ENCODE measurements around the gene SMIM36. TPM values are rescaled to one million over a fixed set of nuclear protein-coding genes. Genes with fewer than 3 reads are reported as not detected.
"Not testable (repeated sequence)": the region's sequence is repeated elsewhere in the genome, so short reads cannot be mapped to it uniquely, and the experiment has no call there.

SMIM36 gene
- total RNA-seq, 1 donor from 2014 or later, result not detected

DNA sequence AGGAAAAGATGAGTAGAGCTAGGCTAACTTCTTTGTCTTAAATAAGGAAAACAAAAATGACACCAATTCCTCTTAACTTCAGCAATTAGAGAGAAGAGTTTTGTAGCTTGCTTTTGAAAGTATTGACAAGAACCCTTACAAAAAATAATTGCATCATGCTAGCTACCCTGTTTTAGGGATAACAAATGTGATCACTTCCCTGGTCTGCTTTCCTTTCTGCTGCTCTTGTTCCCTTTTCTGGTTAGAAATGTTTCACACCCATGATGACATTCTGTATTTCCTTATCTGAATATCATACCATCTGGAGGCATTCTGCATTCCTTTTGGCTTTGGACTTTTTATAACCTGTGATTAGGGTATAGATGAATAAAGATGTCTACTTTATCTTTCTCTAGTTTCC lies 9.9 kb upstream of the SMIM36 start:
- no peak overlapping the region for H3K4me3 Mint-ChIP-seq (ENCODE audit: unreplicated experiment)
- peaks cover 21% of the 10 kb centered on the region for H3K27me3 Mint-ChIP-seq (ENCODE audit: low read depth)
- no peaks in the 10 kb centered on the region for H3K4me1 Mint-ChIP-seq (ENCODE audit: low read depth)
- DNase-seq (ENCODE audit: low spot score), result no peak
- H3K27ac Mint-ChIP-seq (ENCODE audit: unreplicated experiment), result no peak overlapping the region
- H3K9me3 Mint-ChIP-seq (ENCODE audit: low read depth), result no peaks in the 10 kb centered on the region
- H3K36me3 Mint-ChIP-seq (ENCODE audit: low read depth), result no peaks in the 10 kb centered on the region
- TF ChIP-seq CTCF (IDR thresholded peaks at IDR 0.05), result no peak

GRCh38 chr17:55520402-55520801 lies 9.2 kb upstream of the SMIM36 start:
- no peak for DNase-seq (ENCODE audit: low spot score)
- H3K4me3 Mint-ChIP-seq (ENCODE audit: unreplicated experiment), result no peak overlapping the region
- H3K36me3 Mint-ChIP-seq (ENCODE audit: low read depth), result no peaks in the 10 kb centered on the region
- no peak overlapping the region for H3K27ac Mint-ChIP-seq (ENCODE audit: unreplicated experiment)
- H3K27me3 Mint-ChIP-seq (ENCODE audit: low read depth), result peaks cover 22% of the 10 kb centered on the region
- H3K9me3 Mint-ChIP-seq (ENCODE audit: low read depth), result no peaks in the 10 kb centered on the region
- TF ChIP-seq CTCF (IDR thresholded peaks at IDR 0.05), result no peak
- H3K4me1 Mint-ChIP-seq (ENCODE audit: low read depth), result no peaks in the 10 kb centered on the region

GRCh38 chr17:55518510-55518909 lies 7.3 kb upstream of the SMIM36 start:
- Mint-ChIP-seq H3K36me3 (ENCODE audit: low read depth) (no peaks in the 10 kb centered on the region), H3K9me3 (ENCODE audit: low read depth) (no peaks in the 10 kb centered on the region), H3K27me3 (ENCODE audit: low read depth) (peaks cover 13% of the 10 kb centered on the region), H3K4me3 (ENCODE audit: unreplicated experiment) (no peak overlapping the region), H3K27ac (ENCODE audit: unreplicated experiment) (no peak overlapping the region), H3K4me1 (ENCODE audit: low read depth) (no peaks in the 10 kb centered on the region)
- DNase-seq (ENCODE audit: low spot score), result no peak
- TF ChIP-seq CTCF (IDR thresholded peaks at IDR 0.05), result no peak

GRCh38 chr17:55513885-55514590 lies 2.8 kb upstream of the SMIM36 start:
- peak; percentile 94 for TF ChIP-seq CTCF (IDR thresholded peaks at IDR 0.05)
- no peak for DNase-seq (ENCODE audit: low spot score)

GRCh38 chr17:55507669-55508068 lies 3.6 kb downstream of the SMIM36 start:
- H3K4me1 Mint-ChIP-seq (ENCODE audit: low read depth); H3K27me3 Mint-ChIP-seq (ENCODE audit: low read depth); H3K27ac Mint-ChIP-seq (ENCODE audit: unreplicated experiment); H3K4me3 Mint-ChIP-seq (ENCODE audit: unreplicated experiment); H3K36me3 Mint-ChIP-seq (ENCODE audit: low read depth); DNase-seq (ENCODE audit: low spot score); H3K9me3 Mint-ChIP-seq (ENCODE audit: low read depth): not testable (repeated sequence)

More at GRCh38 chr17:55513885-55514590, 2.8 kb upstream of the SMIM36 start:
- Mint-ChIP-seq H3K9me3 (ENCODE audit: low read depth) (no peaks in the 10 kb centered on the region), H3K4me3 (ENCODE audit: unreplicated experiment) (no peak overlapping the region), H3K27ac (ENCODE audit: unreplicated experiment) (no peak overlapping the region), H3K36me3 (ENCODE audit: low read depth) (no peaks in the 10 kb centered on the region), H3K27me3 (ENCODE audit: low read depth) (peaks cover 11% of the 10 kb centered on the region), H3K4me1 (ENCODE audit: low read depth) (no peaks in the 10 kb centered on the region)

DNA sequence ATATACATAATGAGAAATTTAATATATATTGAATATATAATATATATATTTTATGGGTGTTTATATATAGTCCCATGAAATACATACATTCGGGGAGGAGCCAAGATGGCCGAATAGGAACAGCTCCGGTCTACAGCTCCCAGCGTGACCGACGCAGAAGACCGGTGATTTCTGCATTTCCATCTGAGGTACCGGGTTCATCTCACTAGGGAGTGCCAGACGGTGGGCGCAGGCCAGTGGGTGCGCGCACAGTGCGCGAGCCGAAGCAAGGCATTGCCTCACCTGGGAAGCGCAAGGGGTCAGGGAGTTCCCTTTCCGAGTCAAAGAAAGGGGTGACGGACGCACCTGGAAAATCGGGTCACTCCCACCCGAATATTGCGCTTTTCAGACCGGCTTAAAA lies 9.6 kb downstream of the SMIM36 start:
- H3K4me3 Mint-ChIP-seq (ENCODE audit: unreplicated experiment); H3K4me1 Mint-ChIP-seq (ENCODE audit: low read depth): not testable (repeated sequence)

More for the DNA sequence above, 9.6 kb downstream of the SMIM36 start:
- H3K36me3 Mint-ChIP-seq (ENCODE audit: low read depth); DNase-seq (ENCODE audit: low spot score); H3K27me3 Mint-ChIP-seq (ENCODE audit: low read depth); H3K9me3 Mint-ChIP-seq (ENCODE audit: low read depth); H3K27ac Mint-ChIP-seq (ENCODE audit: unreplicated experiment): not testable (repeated sequence)
